GM19395 (cell line): Measurements from ENCODE around the gene CSNK1D.
"Not testable (repeated sequence)": the region's sequence is repeated elsewhere in the genome, so short reads cannot be mapped to it uniquely, and the experiment has no call there.

Experiments
- ATAC-seq: cut with Tn5 transposase; IDR thresholded peaks from one replicate; pipeline ENCODE4 v1.9.1; 2021; ENCODE audit warnings: mild to moderate bottlenecking, moderate library complexity; ENCODE audit not compliant: unreplicated experiment

CSNK1D gene

GRCh38 chr17:82217120-82217529, 56.4 kb downstream of the CSNK1D start:
- no peak for ATAC-seq

- ATAC-seq, result no peak
These were observed 57.0 kb downstream of the CSNK1D start for GRCh38 chr17:82216301-82217119.

GRCh38 chr17:82215972-82216300, 57.6 kb downstream of the CSNK1D start:
- no peak for ATAC-seq

GRCh38 chr17:82215095-82215971, 58.2 kb downstream of the CSNK1D start:
- no peak for ATAC-seq

- no peak for ATAC-seq
These were observed 59.4 kb downstream of the CSNK1D start for GRCh38 chr17:82214012-82214628.

- peak; percentile 22 for ATAC-seq
These were observed 60.1 kb downstream of the CSNK1D start for GRCh38 chr17:82213251-82214011.

GRCh38 chr17:82212331-82213250, 60.9 kb downstream of the CSNK1D start, which contains the start of gene CCDC57:
TSS of gene CCDC57 (minus strand) at chr17:82212842. CDS start at chr17:82201944, 10,898 bp downstream.
- peak; percentile 64 for ATAC-seq

- ATAC-seq, result not testable (repeated sequence)
These were observed 62.8 kb downstream of the CSNK1D start for GRCh38 chr17:82210655-82211054.

- no peak for ATAC-seq
These were observed 67.6 kb downstream of the CSNK1D start for GRCh38 chr17:82205720-82206508.

GRCh38 chr17:82204831-82205719, 68.4 kb downstream of the CSNK1D start:
- no peak for ATAC-seq

GRCh38 chr17:82203920-82204319, 69.6 kb downstream of the CSNK1D start:
- no peak for ATAC-seq

- no peak for ATAC-seq
These were observed 70.5 kb downstream of the CSNK1D start for GRCh38 chr17:82202981-82203380.

GRCh38 chr17:82201498-82201910, 72.0 kb downstream of the CSNK1D start:
- no peak for ATAC-seq

GRCh38 chr17:82200743-82201497, 72.6 kb downstream of the CSNK1D start:
- ATAC-seq, result no peak

GRCh38 chr17:82200135-82200534, 73.4 kb downstream of the CSNK1D start:
- ATAC-seq, result no peak

GRCh38 chr17:82199496-82199895, 74.0 kb downstream of the CSNK1D start:
- ATAC-seq, result no peak

- ATAC-seq, result no peak
These were observed 75.4 kb downstream of the CSNK1D start for GRCh38 chr17:82198092-82198491.
